Esophagus (tissue), 2 donors: ENCODE data around the gene ARHGEF38. TPM values are rescaled to one million over a fixed set of nuclear protein-coding genes. Genes with fewer than 3 reads are reported as not detected.

ENCODE experiments used
- polyA plus RNA-seq, 2 donors: library from polyadenylated mRNA; stranded (reverse); fragments of 200-250 nt; gene quantifications; one replicate each; pipeline ENCODE4 v1.2.3, GENCODE V29; 2013
- donor health status: healthy with polysubstance abuse.
- donor health status: Bipolar disorder and iron deficiency.

Gene ARHGEF38
- polyA plus RNA-seq, 2 donors: 0.06 to 0.07 TPM

Other genes starting within 250 kb of the ARHGEF38 start
- 10 to 100 TPM; 50.2 to 86.8 TPM for gene PPA2, start 78.6 kb upstream of the ARHGEF38 start, polyA plus RNA-seq
- gene INTS12, start 156.1 kb downstream of the ARHGEF38 start, polyA plus RNA-seq: 10 to 100 TPM in 1 of 2 donors, 1 to 10 TPM in 1; 9.4 to 13.9 TPM
- 1 to 10 TPM; 1.5 to 2.6 TPM for gene GSTCD, start 156.2 kb downstream of the ARHGEF38 start, polyA plus RNA-seq